ENCODE measurements around the gene CD53.
"Not testable (repeated sequence)": the region's sequence is repeated elsewhere in the genome, so short reads cannot be mapped to it uniquely, and the experiment has no call there.

The CD53 gene

DNA sequence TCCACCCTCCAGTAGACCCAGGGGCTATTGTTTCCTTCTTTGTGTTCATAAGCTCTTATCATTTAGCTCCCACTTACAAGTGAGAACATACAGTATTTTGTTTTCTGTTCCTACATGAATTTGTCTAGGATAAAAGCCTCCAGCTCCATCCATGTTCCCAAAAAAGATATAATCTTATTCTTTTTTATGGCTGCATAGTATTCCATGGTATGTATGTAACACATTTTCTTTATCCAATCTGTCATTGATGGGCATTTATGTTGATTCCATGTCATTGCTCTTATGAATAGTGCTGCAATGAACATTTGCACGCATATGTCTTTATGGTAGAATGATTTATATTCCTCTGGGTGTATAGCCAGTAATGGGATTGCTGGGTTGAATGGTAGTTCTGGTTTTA, 11.0 kb upstream of the CD53 start:
- in situ Hi-C loops (cut with MboI; ENCODE audit: low sequenced_read_pairs); H3K4me1 ChIP-seq; H3K4me3 ChIP-seq; H3K27me3 ChIP-seq (ENCODE audit: low read depth); H3K9me3 ChIP-seq; DNase-seq (ENCODE audit: low spot score in 2 of 2); H3K36me3 ChIP-seq (replicated peaks): not testable (repeated sequence)

DNA sequence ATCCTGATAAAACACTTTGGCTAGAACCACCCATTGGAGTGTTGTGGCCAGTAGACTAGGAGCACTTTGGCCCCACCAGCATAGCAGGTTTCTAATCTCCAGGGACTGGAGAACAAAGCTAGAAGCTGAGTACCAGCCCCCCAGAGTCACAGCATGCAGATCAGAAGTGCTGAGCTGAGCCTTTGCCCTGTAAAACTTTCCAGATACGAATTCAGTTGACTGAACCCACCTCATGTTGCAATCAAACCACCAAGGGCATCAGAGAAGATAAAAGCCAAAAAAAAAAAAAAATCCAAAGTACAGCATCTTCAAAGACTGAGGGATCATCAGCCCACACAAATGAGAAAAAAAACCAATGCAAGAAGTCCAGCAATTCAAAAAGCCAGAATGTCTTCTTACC, 8.7 kb upstream of the CD53 start:
- Histone ChIP-seq H3K9me3 (no peaks in the 10 kb centered on the region), H3K4me3 (no peak overlapping the region), H3K27me3 (ENCODE audit: low read depth) (no peaks in the 10 kb centered on the region), H3K4me1 (no peaks in the 10 kb centered on the region), H3K36me3 (replicated peaks) (no peaks in the 10 kb centered on the region)
- no peak for DNase-seq (ENCODE audit: low spot score in 2 of 2)
- in situ Hi-C loops (cut with MboI; ENCODE audit: low sequenced_read_pairs) = no loop called here

- Histone ChIP-seq H3K4me3 (no peak overlapping the region), H3K27me3 (ENCODE audit: low read depth) (peaks cover under 1% of the 10 kb centered on the region; the same call in 1 of the 2 replicates), H3K36me3 (replicated peaks) (no peaks in the 10 kb centered on the region), H3K9me3 (no peaks in the 10 kb centered on the region), H3K4me1 (no peaks in the 10 kb centered on the region)
- no peak for DNase-seq (ENCODE audit: low spot score in 2 of 2)
- in situ Hi-C loops (cut with MboI; ENCODE audit: low sequenced_read_pairs) = no loop called here
These were observed 2.1 kb upstream of the CD53 start for GRCh38 chr1:110870721-110871388.

DNA sequence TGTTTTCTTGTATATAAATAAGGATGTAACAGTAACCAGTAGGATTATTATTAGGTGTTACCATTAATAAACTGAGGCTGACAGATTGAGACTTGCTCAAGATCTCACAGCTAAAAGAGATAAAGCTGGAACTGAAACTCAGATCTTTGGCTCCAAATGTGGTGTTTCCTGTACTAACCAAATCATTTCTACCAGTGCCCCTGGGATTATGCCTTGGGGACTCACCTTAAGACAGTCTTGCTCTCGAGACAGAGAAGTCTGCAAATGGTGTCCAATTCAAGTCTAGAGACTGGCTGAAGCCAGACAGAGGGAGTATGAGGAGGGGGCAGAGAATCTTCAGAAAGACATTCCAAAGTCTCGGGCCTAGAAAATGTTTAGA, 593 bp upstream of the CD53 start:
- no peaks in the 10 kb centered on the region for H3K4me1 ChIP-seq

GRCh38 chr1:110873856-110874255, 908 bp downstream of the CD53 start:
- in situ Hi-C loops (cut with MboI; ENCODE audit: low sequenced_read_pairs) = no loop called here
- no peaks in the 10 kb centered on the region for H3K4me1 ChIP-seq
- no peak for DNase-seq (ENCODE audit: low spot score in 2 of 2)
- peaks cover 4% of the 10 kb centered on the region; the same call in 1 of the 2 replicates for H3K27me3 ChIP-seq (ENCODE audit: low read depth)
- no peaks in the 10 kb centered on the region for H3K36me3 ChIP-seq (replicated peaks)
- no peak overlapping the region for H3K4me3 ChIP-seq
- H3K9me3 ChIP-seq = no peaks in the 10 kb centered on the region

More for the DNA sequence above, 593 bp upstream of the CD53 start:
- H3K27me3 ChIP-seq (ENCODE audit: low read depth) = peaks cover 4% of the 10 kb centered on the region; the same call in 1 of the 2 replicates
- no peak for DNase-seq (ENCODE audit: low spot score in 2 of 2)
- in situ Hi-C loops (cut with MboI; ENCODE audit: low sequenced_read_pairs) = no loop called here
- no peak overlapping the region for H3K4me3 ChIP-seq
- H3K36me3 ChIP-seq (replicated peaks) = no peaks in the 10 kb centered on the region
- no peaks in the 10 kb centered on the region for H3K9me3 ChIP-seq

- Histone ChIP-seq H3K4me3 (no peak overlapping the region), H3K9me3 (no peaks in the 10 kb centered on the region), H3K27me3 (ENCODE audit: low read depth) (peaks cover 4% of the 10 kb centered on the region; the same call in 1 of the 2 replicates), H3K4me1 (no peaks in the 10 kb centered on the region), H3K36me3 (replicated peaks) (no peaks in the 10 kb centered on the region)
- DNase-seq (ENCODE audit: low spot score in 2 of 2) = no peak
- in situ Hi-C loops (cut with MboI; ENCODE audit: low sequenced_read_pairs) = no loop called here
These were observed 1.6 kb downstream of the CD53 start for GRCh38 chr1:110874324-110875215.

DNA sequence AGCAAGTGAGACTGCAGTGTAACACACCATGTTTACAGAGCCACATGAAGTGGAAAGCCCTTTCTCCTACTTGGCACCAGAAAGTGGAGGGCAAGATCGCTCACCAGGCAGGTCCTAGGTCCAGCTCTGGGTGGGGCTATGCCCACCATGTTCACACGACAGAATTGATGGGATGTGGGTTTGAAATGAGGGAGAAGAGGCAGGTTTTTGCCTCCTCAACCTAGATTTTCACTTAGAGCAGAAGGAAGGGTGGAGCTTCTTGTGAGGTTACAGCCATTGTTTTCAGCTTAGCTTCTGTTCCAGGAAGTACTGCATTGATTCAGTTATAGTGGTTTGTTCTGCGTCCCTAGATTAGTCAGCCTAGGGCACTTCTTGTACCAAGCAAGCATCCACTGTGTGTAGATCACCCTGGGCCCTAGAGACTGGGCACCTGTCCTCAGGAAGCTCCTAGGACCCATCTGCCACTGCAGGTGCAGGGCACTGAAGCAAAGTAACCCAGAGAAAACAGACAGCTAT, 2.3 kb downstream of the CD53 start:
- Histone ChIP-seq H3K4me1 (no peaks in the 10 kb centered on the region), H3K9me3 (no peaks in the 10 kb centered on the region), H3K4me3 (no peak overlapping the region), H3K27me3 (ENCODE audit: low read depth) (peaks cover 4% of the 10 kb centered on the region; the same call in 1 of the 2 replicates), H3K36me3 (replicated peaks) (no peaks in the 10 kb centered on the region)
- in situ Hi-C loops (cut with MboI; ENCODE audit: low sequenced_read_pairs) = no loop called here
- DNase-seq (ENCODE audit: low spot score in 2 of 2) = no peak

GRCh38 chr1:110876748-110877341, 3.9 kb downstream of the CD53 start:
- Histone ChIP-seq H3K27me3 (ENCODE audit: low read depth) (peaks cover 4% of the 10 kb centered on the region; the same call in 1 of the 2 replicates), H3K9me3 (no peaks in the 10 kb centered on the region), H3K36me3 (replicated peaks) (no peaks in the 10 kb centered on the region), H3K4me1 (no peaks in the 10 kb centered on the region), H3K4me3 (no peak overlapping the region)
- DNase-seq (ENCODE audit: low spot score in 2 of 2) = no peak
- in situ Hi-C loops (cut with MboI; ENCODE audit: low sequenced_read_pairs) = no loop called here

- Histone ChIP-seq H3K36me3 (replicated peaks) (no peaks in the 10 kb centered on the region), H3K27me3 (ENCODE audit: low read depth) (peaks cover 4% of the 10 kb centered on the region; the same call in 1 of the 2 replicates), H3K4me3 (no peak overlapping the region), H3K9me3 (no peaks in the 10 kb centered on the region), H3K4me1 (no peaks in the 10 kb centered on the region)
- in situ Hi-C loops (cut with MboI; ENCODE audit: low sequenced_read_pairs) = no loop called here
- no peak for DNase-seq (ENCODE audit: low spot score in 2 of 2)
These were observed 4.4 kb downstream of the CD53 start for GRCh38 chr1:110877364-110877763.

GRCh38 chr1:110877776-110878175, 4.8 kb downstream of the CD53 start:
- H3K9me3 ChIP-seq = no peaks in the 10 kb centered on the region
- H3K4me1 ChIP-seq = no peaks in the 10 kb centered on the region
- no peak for DNase-seq (ENCODE audit: low spot score in 2 of 2)
- H3K36me3 ChIP-seq (replicated peaks) = no peaks in the 10 kb centered on the region
- peaks cover 4% of the 10 kb centered on the region for H3K27me3 ChIP-seq (ENCODE audit: low read depth)
- no peak overlapping the region for H3K4me3 ChIP-seq
- in situ Hi-C loops (cut with MboI; ENCODE audit: low sequenced_read_pairs) = no loop called here

- Histone ChIP-seq H3K36me3 (replicated peaks) (no peaks in the 10 kb centered on the region), H3K4me3 (no peak overlapping the region), H3K27me3 (ENCODE audit: low read depth) (peaks cover 4% of the 10 kb centered on the region), H3K9me3 (no peaks in the 10 kb centered on the region), H3K4me1 (no peaks in the 10 kb centered on the region)
- no peak for DNase-seq (ENCODE audit: low spot score in 2 of 2)
- in situ Hi-C loops (cut with MboI; ENCODE audit: low sequenced_read_pairs) = no loop called here
These were observed 5.6 kb downstream of the CD53 start for GRCh38 chr1:110878591-110878990.

GRCh38 chr1:110878993-110879392, 6.0 kb downstream of the CD53 start:
- in situ Hi-C loops (cut with MboI; ENCODE audit: low sequenced_read_pairs) = no loop called here
- H3K27me3 ChIP-seq (ENCODE audit: low read depth) = peaks cover 4% of the 10 kb centered on the region
- no peak for DNase-seq (ENCODE audit: low spot score in 2 of 2)
- no peak overlapping the region for H3K4me3 ChIP-seq
- no peaks in the 10 kb centered on the region for H3K9me3 ChIP-seq
- H3K36me3 ChIP-seq (replicated peaks) = no peaks in the 10 kb centered on the region
- no peaks in the 10 kb centered on the region for H3K4me1 ChIP-seq

- DNase-seq (ENCODE audit: low spot score in 2 of 2) = no peak
- Histone ChIP-seq H3K27me3 (ENCODE audit: low read depth) (peaks cover 4% of the 10 kb centered on the region), H3K4me1 (no peaks in the 10 kb centered on the region), H3K4me3 (no peak overlapping the region), H3K36me3 (replicated peaks) (no peaks in the 10 kb centered on the region), H3K9me3 (no peaks in the 10 kb centered on the region)
- in situ Hi-C loops (cut with MboI; ENCODE audit: low sequenced_read_pairs) = no loop called here
These were observed 7.0 kb downstream of the CD53 start for GRCh38 chr1:110879758-110880606.
